ENCODE results near the gene CD1E.

The CD1E gene

DNA sequence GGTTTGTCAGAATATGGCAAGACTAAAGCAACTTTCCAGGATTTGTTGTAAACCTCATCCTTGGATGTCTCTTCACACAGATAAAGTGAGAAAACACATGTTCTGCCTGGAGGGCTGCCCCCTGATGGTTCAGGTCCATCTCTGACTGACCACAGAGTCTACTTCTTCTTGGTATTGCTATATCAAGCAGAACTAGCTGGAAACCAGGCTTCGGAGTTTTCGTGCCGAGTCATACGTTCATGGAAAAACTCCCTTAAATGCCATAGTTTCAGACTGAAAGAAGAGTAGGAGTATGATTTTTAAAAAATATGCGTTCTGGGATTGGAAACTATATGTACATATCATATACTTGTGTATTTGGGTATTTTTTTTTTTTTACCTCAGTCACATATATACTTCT lies 39.8 kb downstream of the CD1E start:
- no peak for DNase-seq (ENCODE audit: extremely low read depth, low read depth)
- no peak for TF ChIP-seq CTCF (IDR thresholded peaks at IDR 0.05; ENCODE audit: low read depth, low read length)

DNA sequence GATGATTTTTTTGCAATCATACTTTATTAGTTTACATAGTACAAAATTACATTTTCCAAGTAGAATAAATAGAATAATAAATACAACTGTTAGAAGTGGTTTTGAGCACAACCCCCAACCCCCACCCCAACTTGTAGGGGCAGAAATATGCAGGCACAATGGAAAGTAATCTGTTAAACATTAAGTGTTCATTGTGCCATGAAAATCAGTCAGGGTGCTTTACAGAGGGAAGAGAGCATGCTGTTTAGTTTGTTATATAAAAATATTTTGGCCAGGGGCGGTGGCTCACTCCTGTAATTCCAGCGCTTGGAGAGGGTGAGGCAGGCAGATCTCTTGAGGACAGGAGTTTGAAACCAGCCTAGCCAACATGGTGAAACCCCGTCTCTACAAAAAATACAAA lies 43.0 kb downstream of the CD1E start:
- TF ChIP-seq CTCF (IDR thresholded peaks at IDR 0.05; ENCODE audit: low read depth, low read length): no peak
- no peak for DNase-seq (ENCODE audit: extremely low read depth, low read depth)

DNA sequence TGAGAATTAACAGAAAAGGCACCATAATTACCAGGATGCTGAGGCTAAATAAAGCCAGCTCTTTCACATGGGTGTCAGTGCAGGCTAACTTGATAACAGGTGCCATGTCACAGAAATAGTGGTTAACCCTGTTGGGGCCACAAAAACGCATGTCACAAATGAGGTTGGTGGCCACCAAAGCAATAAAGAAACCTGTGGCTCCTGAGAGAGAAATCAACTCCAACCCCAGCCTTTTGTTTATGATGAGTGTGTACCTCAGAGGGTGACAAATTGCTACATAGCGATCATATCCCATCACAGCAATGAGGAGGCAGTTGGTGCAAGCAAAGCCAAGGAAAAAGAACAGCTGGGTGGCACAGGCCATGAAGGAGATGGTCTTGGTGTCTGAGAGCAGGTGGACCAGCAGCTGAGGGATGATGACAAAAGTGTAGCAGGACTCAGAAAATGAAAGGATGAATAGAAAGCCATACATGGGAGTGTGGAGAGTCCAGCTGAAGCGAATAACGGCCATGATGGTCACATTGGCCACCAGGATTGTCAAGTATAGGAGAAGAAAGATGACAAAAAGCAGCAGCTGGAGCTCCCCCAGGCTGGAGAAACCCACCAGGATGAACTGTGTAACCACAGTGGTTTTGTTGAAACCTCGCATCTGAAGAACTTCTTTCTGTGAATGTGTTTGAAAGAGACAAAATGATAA lies 45.3 kb downstream of the CD1E start, which contains the start of gene OR10T2:
OR10T2 (minus strand) TSS at position 649 of the 697 bp plus-strand sequence; CDS start at position 649, 0 bp downstream.
- no peak for TF ChIP-seq CTCF (IDR thresholded peaks at IDR 0.05; ENCODE audit: low read depth, low read length)
- no peak for DNase-seq (ENCODE audit: extremely low read depth, low read depth)

DNA sequence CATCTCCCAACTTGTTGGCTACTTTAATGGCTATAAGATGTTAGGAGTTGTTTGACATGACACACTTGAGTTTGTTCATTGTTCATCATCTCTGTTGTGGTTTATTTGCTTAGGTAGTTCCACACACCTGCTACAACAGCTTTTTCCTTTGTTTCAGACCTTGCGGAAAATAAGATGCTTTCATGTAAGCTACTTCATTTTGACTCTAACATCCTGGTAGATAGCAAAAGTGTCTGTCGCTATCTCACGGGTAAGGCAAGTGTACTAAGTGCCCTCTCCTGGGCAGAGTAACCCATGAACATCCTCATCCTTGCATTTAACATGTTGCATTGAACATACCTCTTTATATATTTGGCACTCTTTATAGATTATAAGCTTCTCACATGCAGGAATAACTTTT lies 47.2 kb downstream of the CD1E start:
- no peak for TF ChIP-seq CTCF (IDR thresholded peaks at IDR 0.05; ENCODE audit: low read depth, low read length)
- DNase-seq (ENCODE audit: extremely low read depth, low read depth): no peak

DNA sequence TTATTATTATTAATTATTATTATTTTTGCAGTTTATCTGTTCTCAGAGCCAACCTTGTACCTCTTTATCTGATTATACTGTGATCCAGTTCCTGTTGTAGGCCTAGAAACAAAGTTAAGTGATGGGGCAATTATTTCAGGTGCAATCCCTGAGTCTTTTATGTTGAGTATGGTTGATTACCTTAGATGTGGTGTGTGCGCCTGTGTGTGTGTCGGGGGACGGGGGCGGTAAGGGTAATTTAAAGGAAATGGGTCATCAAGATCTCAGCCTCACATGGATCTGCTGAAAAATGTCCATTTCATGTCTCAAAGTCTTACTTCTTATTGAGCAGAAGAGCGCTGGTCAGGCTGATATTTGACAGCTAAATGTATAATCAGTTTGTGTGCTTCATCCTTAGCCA lies 53.4 kb downstream of the CD1E start:
- no peak for DNase-seq (ENCODE audit: extremely low read depth, low read depth)

More for the DNA sequence above, 53.4 kb downstream of the CD1E start:
- TF ChIP-seq CTCF (IDR thresholded peaks at IDR 0.05; ENCODE audit: low read depth, low read length): no peak

All from AG09319 (cell line).